ENCODE results near the gene GXYLT1.
A peak's percentile ranks its signal among the peaks of the same experiment; 100 is the strongest.
"Not testable (repeated sequence)": the region's sequence is repeated elsewhere in the genome, so short reads cannot be mapped to it uniquely, and the experiment has no call there.

Gene GXYLT1, protein sequence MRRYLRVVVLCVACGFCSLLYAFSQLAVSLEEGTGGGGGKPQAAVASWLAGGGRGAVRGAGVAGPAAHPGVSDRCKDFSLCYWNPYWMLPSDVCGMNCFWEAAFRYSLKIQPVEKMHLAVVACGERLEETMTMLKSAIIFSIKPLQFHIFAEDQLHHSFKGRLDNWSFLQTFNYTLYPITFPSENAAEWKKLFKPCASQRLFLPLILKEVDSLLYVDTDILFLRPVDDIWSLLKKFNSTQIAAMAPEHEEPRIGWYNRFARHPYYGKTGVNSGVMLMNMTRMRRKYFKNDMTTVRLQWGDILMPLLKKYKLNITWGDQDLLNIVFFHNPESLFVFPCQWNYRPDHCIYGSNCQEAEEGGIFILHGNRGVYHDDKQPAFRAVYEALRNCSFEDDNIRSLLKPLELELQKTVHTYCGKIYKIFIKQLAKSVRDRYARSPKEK

DNA sequence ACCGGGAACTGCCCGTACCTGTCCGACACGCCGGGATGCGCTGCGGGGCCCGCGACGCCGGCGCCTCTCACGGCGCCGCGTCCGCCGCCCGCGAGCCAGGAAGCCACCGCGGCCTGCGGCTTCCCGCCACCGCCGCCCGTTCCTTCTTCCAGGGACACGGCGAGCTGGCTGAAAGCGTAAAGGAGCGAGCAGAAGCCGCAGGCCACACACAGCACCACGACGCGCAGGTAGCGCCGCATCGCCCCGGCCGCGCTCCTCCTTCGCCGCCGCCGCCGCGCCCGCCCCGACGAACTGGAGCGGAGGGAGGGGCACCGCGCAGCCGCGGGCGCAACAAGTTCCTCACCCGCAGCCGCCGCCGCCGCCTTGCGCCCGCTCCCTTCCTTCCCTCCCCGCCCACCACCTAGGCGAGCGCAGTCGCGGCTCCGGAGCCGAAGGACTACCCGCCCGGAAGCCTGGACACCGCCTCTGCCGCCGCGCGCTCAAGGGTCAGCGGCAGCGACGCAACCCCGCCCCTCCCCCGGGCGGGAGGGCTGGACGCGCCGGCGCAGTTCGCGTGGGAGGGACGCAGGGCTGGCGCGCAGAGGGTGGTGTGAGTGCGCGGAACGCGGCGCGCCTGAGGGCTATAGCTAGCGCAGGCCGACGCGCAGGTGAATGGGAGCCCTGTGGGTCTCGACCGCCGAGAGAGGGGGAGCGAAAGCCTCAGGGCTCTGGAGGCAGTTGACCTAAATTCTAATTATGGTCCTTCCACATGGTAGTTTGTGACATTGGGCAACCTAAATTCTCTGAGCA, at the start of gene GXYLT1:
Gene GXYLT1 (minus strand): TSS at position 467 of the 789 bp plus-strand sequence. CDS start 228 bp downstream, at position 239.
- DNase-seq (ENCODE audit: low read depth) = peak; percentile 87

DNA sequence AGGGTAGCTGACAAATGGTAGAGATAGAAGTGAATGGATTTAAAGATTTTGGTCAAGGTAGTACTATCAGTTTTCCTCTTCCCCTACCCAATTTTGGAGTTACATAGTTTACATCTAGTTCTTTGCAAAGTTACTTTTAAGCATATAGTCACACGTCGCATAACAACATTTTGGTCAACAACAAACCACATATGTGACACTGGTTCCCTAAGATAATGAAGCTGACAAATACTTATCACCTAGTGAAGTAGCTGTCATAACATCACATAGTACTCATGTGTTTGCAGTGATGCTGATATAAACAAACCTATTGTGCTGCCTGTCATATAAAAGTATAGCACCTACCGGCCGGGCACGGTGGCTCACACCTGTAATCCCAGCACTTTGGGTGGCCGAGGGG, 48.0 kb upstream of the GXYLT1 start:
- no peak for DNase-seq (ENCODE audit: low read depth)

DNA sequence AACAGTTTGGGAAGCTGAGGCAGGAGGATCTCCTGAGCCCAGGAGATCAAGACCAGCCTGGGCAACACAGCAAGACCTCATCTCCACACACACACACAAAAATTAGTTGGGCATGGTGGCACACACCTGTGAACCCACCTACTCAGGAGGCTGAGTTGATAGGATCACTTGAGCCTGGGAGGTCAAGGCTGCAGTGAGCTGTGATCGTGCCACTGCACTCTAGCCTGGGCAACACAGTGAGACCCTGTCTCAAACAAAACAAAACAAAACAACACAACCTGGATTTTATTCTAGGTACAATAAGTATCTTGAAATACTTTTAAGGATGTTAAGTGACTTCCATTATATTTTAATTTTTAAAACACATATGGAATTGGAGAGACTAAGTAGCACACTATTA, 47.6 kb upstream of the GXYLT1 start:
- no peak for DNase-seq (ENCODE audit: low read depth)

DNA sequence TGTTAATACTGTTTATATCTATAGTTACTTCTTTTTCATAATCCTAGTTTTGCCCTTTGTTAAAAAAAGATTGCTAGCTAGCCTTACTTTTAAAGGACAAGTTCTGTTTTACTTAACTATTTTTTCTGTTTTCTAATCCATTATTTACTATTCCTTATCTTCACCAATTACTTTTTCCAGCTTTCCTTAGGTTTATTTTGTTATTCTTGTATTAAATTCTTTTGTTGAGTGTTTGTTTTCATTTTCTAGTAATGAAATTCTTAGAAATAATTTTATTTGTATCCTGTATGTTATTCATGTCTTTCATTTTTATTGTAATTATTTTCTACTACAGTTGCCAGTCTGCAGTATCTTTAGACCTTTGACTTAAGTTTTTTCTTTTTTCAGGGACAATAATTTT, 45.7 kb upstream of the GXYLT1 start:
- no peak for DNase-seq (ENCODE audit: low read depth)

DNA sequence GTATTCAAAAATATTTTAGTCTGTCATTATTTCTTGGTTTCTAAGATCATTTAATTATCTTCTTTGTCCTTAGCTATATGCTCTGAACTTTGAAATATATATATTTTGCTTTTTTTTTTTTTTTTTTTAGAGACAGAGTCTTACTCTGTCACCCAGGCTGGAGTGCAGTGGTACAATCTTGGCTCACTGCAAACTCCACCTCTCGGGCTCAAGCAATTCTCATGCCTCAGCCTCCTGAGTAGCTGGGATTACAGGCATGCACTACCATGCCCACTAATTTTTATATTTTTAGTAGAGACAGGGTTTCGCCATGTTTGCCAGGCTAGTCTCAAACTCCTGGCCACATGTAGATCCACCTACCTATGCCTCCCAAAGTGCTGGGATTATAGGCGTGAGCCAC, 43.6 kb upstream of the GXYLT1 start:
- not testable (repeated sequence) for DNase-seq (ENCODE audit: low read depth)

DNA sequence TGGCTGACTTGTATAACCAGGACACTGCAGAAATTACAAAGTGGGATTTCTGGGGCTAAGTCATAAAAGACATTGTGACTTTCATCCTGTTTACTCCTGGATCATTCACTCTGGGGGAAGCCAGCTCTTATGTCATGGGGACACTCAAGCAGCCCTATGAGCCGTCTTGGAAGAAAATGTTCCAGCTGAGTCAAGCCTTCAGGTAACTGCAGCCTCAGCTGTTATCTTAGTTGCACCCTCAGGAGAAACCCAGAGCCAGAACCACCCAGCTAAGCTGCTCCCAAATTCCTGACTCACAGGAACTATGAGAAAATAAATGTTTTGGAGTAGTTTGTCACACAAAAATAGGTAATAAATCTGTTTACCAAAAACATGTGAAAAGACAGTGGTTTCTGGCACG, 43.1 kb upstream of the GXYLT1 start:
- no peak for DNase-seq (ENCODE audit: low read depth)

DNA sequence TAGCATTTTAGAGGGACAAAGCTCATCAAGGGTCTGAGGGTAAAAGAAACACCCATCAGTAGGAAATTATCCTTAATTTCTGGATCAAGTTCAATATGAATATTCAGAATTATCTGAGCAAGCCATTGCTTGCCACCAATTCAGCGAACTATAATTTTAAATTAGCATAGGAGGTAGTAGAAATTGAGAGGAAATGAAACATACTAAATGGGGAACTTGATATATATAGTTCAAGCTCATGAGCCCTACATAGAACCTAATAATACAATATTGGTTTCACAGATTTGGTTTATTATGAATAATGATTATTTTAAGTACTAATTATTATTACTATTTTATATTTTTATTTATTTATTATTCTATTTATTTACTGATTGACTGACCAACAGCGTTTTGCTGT, 42.1 kb upstream of the GXYLT1 start:
- DNase-seq (ENCODE audit: low read depth) = no peak

DNA sequence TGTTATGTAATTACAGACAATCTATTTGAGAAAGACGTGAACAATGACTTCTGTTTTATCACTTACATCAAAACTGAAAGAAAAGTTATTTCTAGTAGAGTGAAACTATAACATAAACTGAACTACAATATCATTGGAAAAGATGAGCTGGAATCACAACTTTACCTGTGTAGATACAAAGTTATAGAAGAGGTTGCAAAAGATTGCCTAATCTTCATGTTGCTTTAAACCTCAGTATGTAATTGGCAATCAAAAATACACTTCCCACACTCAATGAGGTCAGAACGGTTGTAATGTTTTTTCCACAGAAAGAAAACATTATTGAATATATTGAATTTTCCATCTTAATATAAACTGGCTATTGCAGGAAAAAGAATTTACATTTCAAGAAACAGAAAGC, 37.7 kb upstream of the GXYLT1 start:
- no peak for DNase-seq (ENCODE audit: low read depth)

DNA sequence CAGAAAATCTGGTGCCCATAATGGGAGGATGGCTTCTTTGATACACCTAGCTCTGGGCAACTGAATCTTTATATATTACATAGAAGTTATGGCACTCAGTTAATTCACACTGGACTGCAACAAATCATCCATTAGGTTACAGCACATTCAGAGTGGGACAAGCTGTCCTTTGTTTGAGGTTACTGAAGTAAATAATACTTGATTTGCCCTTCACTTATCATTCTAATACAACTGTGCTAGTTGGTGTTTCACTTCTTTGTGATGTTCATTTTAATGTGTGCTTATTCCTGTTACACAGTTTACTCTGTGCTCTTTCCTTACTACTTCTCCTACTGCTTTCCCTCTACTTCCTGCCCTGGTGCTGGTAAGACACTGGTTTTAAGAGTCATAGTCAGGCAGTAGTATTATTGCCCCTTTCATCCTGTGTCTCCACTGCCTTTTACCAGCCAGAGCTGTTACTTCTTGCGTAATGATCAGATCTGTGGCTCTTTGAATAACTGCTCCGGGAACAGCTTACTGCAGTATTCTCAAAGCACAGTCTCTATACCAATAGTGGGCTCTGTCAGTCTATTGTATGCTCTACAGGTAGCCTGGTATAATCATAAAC, 36.4 kb upstream of the GXYLT1 start:
- DNase-seq (ENCODE audit: low read depth) = no peak

DNA sequence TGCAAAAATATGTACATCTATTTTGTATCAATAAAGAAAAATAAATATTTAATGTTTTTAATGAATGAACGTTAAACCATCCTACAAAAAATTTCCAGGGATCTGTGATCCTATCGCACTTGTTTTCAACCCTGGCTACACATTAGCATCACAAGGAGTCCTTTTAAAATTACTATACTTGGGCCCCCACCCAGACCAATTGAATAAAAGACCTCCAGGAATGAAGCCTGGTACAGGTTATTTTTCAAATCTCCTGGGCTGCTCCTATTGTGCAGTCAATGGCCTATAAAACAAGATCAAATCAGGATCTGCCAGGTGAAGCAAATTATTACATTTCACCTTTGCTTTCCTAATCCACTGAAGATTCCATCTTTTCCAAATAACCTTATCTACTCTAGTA, 33.4 kb upstream of the GXYLT1 start:
- DNase-seq (ENCODE audit: low read depth) = no peak

DNA sequence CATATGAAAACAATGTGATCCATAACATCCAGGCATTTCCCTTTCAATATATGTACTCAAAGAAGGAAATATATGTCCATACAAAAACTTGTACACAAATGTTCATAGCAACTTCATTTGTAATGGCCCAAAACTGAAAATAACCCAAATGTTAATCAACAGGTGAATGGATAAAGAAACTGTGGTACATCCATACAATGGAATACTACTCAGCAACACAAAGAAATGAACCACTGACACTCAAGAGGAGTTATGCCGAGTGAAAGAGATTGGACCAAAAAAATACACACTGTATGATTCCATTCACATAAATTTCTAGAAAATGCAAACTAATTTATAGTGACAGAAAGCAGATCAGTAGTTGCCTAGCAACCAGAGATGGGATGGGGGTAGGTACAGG, 30.3 kb upstream of the GXYLT1 start:
- DNase-seq (ENCODE audit: low read depth) = no peak

DNA sequence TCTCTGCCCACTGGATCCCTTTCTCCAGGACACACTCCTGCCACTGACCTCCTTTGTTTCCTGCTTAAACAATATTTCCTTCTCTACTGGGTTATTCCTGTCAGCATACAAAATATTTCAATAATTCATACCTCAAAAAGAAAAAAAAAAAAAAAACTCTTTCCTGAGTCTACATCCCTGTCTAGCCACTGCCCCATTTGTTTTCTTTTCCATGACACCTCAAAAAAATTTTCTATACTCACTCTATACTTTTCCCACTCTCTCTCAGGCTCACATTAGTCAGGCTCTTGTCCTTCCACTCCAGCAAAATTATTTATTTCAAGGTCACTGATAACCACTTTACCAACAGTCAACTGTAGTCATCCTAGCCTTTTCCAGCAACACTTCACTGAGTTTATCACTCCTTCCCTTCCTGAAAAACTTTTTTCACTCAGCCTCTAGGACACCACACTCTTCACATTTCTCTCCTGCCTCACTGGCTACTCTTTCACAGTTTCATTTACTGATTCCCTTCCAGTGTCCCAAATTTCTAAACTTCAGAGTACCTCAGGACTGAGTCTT, 29.4 kb upstream of the GXYLT1 start:
- no peak for DNase-seq (ENCODE audit: low read depth)

DNA sequence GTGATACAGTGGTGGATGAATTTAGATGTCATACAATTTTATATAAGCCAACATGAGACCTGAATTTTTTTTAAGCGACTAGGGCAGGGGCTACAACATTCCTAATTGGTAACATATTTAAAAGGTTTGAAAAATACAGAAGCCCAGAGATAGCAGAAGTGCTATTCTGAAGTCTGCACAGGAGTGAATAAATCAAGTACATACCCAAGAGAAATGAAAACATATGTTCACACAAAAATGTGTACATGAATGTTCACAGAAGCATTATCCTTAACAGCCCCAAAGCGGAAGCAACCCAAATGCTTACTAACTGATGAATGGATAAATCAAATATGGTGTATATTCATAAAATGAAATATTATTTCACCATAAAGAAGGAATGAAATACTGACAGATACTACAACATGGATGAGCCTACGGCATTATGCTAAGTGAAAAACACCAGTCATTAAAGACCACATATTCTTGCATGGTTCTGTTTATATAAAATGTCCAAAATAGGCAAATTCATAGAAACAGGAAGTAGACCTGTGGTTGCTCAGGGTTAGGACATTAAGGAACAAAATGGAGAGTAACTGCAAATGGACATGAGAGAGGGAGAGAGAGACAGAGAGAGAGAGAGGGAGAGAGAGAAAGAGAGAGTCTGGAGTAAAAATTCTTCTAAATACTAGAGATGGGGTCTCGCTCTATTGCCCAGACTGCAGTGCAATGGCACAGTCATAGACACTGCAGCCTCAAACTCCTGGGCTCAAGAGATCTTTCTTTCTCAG, 28.0 kb upstream of the GXYLT1 start:
- DNase-seq (ENCODE audit: low read depth) = no peak

DNA sequence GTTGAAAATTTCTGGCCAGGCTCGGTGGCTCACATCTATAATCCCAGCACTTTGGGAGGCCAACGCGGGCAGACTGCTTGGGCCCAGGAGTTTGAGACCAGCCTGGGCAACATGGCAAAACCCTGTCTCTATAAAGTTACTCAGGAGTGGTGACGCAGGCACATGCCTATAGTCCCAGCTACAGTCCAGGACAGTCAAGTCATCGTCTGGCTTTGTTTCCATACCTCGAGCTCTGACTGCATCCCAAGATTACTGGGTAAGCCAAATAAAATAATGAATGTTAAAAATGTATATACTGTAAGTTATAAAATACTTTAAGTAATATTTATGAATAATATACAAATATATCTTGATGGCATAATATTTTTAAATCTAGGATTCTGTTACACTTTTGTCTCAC, 23.0 kb upstream of the GXYLT1 start:
- DNase-seq (ENCODE audit: low read depth) = no peak

DNA sequence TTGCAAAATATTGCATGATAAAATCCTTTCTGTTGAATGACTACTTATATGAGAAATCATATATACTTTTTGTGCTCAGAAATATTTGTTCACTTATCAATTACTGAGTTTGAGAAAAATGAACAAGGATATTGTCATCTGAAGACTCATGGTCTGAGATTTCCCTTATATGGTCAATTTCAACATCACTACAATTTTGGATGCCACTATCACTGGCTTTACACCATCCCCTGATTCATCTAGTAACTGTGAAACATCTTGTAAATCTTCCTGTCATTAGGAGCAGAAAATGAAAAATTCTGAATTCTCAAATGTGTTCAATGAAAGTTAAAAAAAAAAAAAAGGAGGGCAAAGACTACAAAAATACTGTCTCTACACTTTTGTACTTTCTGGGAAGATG, 21.8 kb upstream of the GXYLT1 start:
- no peak for DNase-seq (ENCODE audit: low read depth)

DNA sequence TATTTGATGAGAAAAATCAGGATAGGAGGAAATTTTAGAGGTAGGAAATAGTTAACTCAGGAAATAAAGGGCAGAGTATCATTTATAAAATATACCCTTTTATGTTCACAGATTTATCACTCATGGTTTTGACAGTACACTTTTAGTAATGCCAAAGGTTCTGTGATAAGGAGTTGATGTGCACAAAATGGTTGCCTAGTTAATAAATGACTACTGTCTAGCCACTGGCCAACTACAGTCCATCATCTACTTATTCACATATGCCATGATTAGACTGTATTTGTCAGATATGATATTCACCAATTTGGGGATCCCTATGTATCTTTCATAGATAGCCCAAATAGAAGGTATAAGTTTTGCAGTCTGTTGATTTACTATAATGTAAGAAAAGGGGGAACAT, 19.2 kb upstream of the GXYLT1 start:
- DNase-seq (ENCODE audit: low read depth) = no peak

DNA sequence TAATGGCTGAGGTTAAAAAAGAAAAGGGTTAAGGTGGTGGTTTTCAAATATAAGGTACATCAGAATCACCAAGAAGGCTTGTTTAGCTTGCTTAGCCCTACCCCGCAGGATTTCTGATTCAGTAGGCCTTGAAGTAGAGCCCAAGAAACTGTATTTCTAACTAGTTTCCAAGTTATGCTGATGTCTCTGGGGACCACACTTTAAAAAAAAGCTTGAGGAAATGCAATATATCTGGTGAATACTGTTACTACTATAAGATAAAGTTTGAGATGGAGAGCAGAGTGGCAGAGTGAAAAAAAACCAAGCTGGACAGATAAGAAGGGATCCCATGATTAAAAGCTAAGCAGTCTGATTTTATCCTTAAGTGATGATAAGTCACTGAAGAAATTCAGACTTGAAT, 18.3 kb upstream of the GXYLT1 start:
- no peak for DNase-seq (ENCODE audit: low read depth)

DNA sequence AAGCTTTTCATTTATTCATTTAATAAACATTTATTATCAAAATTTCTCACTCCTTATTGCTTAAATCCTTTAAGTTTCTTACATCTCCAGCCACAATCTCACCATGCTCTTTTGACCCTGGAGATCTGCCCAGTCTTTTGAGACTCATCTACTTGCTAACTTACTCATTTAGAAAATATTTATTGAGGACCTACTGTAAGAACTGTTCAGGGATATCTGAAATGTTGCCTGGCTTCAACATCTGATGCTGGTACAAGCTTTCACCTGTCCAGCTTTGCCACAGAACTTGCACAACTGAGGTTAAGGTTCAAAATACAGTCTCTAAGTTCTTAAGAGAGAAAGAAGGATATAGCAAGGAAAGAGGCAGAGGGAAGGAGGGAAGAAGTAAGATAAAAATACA, 17.5 kb upstream of the GXYLT1 start:
- DNase-seq (ENCODE audit: low read depth) = no peak

DNA sequence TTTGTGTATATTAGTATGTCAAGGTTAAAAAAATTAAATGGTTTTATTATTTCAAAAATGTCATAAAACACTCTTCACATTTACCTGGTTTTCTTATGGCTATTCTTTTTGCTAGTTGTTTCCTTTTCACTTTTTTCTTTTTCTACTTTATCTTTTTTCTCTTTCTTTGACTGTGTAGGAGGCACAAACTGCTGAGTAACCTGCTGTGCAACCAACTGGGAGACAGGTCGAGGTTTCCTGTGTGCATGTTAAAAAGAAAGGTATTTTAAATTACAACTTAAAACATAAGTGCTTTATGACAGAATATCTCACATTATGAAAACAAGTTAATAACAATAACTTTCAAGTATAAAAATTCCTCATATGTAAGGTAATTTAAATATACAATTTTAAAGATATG, 16.9 kb upstream of the GXYLT1 start:
- no peak for DNase-seq (ENCODE audit: low read depth)

DNA sequence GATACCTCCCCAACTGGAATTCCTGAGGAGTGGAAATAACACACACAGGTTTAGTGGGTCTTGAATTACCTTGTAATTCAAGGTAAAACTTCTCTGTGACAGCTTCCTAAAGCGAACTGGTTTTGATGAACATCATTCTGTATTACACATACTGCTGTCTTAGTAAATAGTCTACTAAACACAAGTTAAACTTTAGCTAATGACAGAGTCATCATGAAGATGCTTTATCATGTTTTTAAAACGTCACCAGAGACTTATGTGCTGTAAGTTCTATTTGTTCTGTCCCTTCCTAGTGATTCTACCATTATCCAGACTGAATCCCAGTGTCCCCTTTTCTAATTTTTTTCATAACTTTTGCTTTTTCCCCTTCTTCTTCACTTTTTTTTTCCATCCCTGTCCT, 11.6 kb upstream of the GXYLT1 start:
- DNase-seq (ENCODE audit: low read depth) = no peak

DNA sequence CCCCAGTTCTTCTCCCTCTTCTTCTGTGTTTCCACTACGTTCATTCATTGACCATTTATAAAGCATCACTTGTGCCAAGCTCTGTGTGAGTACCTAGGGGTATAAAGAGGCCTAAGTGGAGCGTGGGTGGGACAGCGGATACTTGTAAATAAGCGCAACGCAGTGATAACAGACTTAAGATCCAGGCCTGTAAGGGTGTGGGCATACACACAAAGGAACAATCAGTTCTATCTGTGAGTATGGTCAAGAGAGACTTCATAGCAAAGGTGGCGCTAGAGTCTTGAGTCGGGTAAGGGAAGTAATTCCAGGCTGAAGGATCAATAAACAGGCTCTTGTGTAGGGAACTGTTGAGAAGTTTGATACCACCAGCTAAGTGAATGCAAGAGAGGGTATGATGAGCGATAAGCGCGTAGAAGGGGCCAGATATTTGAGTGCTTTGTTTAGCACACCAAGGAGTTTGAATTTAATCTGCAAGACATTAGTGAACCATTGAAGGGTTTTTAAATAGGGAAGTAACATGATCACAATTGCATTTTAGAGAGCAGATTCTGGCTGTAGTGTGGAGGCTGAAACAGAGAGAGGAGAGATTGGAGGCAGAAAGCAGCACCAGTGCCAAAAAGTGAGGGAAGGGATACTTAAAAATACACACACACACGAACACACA, 1.0 kb upstream of the GXYLT1 start:
- DNase-seq (ENCODE audit: low read depth) = no peak

DNA sequence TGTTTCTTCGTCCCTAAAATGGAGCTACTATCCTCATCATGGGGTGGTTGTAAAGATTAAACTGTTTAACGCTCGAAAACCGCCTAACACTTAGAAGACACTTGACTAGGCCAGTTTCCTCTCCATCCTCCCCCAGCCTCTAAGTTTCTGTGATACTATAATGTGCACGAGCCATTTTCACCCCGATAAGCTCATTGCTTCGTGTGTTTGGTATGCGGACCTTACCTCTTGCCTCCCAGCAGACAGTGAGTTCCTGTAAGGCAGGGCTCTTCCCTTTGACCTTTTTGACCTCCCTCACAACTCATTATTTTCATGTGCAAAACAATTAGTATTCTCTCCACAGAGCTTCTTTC, 499 bp upstream of the GXYLT1 start:
- no peak for DNase-seq (ENCODE audit: low read depth)
